ENCODE results near the gene GRXCR1. TPM values are rescaled to one million over a fixed set of nuclear protein-coding genes. Genes with fewer than 3 reads are reported as not detected.

The GRXCR1 gene
- total RNA-seq, 1 experiment from 2014 or later = not detected

GRCh38 chr4:42985976-42986375, 93.5 kb downstream of the GRXCR1 start:
- H3K27me3 Mint-ChIP-seq (ENCODE audit: insufficient read depth, unreplicated experiment) = no peaks in the 10 kb centered on the region
- ChIA-PET POLR2A (no interaction called here), CTCF (no interaction called here)
- TF ChIP-seq, protein P1, sequence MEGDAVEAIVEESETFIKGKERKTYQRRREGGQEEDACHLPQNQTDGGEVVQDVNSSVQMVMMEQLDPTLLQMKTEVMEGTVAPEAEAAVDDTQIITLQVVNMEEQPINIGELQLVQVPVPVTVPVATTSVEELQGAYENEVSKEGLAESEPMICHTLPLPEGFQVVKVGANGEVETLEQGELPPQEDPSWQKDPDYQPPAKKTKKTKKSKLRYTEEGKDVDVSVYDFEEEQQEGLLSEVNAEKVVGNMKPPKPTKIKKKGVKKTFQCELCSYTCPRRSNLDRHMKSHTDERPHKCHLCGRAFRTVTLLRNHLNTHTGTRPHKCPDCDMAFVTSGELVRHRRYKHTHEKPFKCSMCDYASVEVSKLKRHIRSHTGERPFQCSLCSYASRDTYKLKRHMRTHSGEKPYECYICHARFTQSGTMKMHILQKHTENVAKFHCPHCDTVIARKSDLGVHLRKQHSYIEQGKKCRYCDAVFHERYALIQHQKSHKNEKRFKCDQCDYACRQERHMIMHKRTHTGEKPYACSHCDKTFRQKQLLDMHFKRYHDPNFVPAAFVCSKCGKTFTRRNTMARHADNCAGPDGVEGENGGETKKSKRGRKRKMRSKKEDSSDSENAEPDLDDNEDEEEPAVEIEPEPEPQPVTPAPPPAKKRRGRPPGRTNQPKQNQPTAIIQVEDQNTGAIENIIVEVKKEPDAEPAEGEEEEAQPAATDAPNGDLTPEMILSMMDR (IDR thresholded peaks at IDR 0.05; ENCODE audit: insufficient read depth in 1 of 2, low read depth in 1 of 2, low read length in 1 of 2, severe bottlenecking in 1 of 2, unreplicated experiment in 1 of 2) = no peak
- intact Hi-C loops (cut with micrococcal nuclease; ENCODE audit: unreplicated experiment) = no loop called here
- H3K4me1 ChIP-seq = no peaks in the 10 kb centered on the region
- H3K27me3 ChIP-seq (replicated peaks; ENCODE audit: control insufficient read depth, insufficient read depth, low read length) = no peaks in the 10 kb centered on the region
- no peak overlapping the region for H3K4me3 ChIP-seq (ENCODE audit: low read depth, low read length)
- H3K36me3 ChIP-seq (ENCODE audit: control insufficient read depth, insufficient read depth, low read length) = no peaks in the 10 kb centered on the region
- no peaks in the 10 kb centered on the region for H3K4me1 Mint-ChIP-seq (ENCODE audit: low read depth, unreplicated experiment)
- no peak overlapping the region for H3K4me3 Mint-ChIP-seq (ENCODE audit: unreplicated experiment)
- no TSS peak for BruUV-seq (replicated peaks)
- DNase-seq = no peak
- H3K27ac Mint-ChIP-seq (ENCODE audit: unreplicated experiment) = no peak overlapping the region
- H3K9me3 Mint-ChIP-seq (ENCODE audit: unreplicated experiment) = peaks cover 12% of the 10 kb centered on the region
- 0 out of 2 replicates have a peak, but pooled peaks cover 3% of the 10 kb centered on the region for H3K9me3 ChIP-seq
- no peaks in the 10 kb centered on the region for H3K36me3 Mint-ChIP-seq (ENCODE audit: insufficient read depth, unreplicated experiment)

DNA sequence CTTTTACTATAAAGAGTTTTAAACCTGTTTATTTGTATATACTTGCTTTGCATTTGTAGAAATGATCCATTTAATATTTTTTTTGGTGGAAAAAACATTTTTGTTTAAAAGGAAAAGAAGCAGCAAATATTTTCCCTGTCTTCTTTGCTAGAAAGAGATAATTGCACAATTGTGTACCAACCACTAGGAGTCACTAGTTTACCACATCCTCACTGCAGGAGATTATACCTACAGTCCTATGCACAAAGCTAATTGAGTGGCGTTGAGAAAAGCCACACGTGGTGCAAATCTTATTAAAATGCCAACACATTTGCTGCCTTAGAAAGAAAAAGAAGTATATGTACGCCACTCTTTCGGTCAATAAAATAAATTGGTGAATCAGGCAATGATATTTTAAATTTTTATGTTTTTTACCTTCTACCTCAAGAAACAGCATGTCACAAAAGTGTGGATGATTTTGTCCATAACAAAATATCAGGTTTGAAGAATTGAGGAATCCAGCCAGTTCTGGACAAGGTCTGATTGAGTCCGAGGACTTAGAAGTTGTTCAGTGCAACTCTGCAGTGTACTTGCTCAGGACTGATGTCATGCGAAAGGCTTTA, 102.9 kb downstream of the GRXCR1 start:
- intact Hi-C loops (cut with micrococcal nuclease; ENCODE audit: unreplicated experiment) = loop anchor here (1.0 to 5.0 kb wide), 3 partner anchors 137 to 1429 kb away; no protein-coding TSS in a partner anchor

GRCh38 chr4:43008793-43009192, 116.3 kb downstream of the GRXCR1 start:
- Histone ChIP-seq H3K27me3 (replicated peaks; ENCODE audit: control insufficient read depth, insufficient read depth, low read length) (no peaks in the 10 kb centered on the region), H3K4me1 (no peaks in the 10 kb centered on the region), H3K36me3 (ENCODE audit: control insufficient read depth, insufficient read depth, low read length) (no peaks in the 10 kb centered on the region), H3K4me3 (ENCODE audit: low read depth, low read length) (no peak overlapping the region), H3K9me3 (no peaks in the 10 kb centered on the region)
- ChIA-PET CTCF (no interaction called here), POLR2A (no interaction called here)
- Mint-ChIP-seq H3K9me3 (ENCODE audit: unreplicated experiment) (peaks cover 15% of the 10 kb centered on the region), H3K36me3 (ENCODE audit: insufficient read depth, unreplicated experiment) (no peaks in the 10 kb centered on the region), H3K27me3 (ENCODE audit: insufficient read depth, unreplicated experiment) (no peaks in the 10 kb centered on the region), H3K4me3 (ENCODE audit: unreplicated experiment) (no peak overlapping the region), H3K27ac (ENCODE audit: unreplicated experiment) (no peak overlapping the region), H3K4me1 (ENCODE audit: low read depth, unreplicated experiment) (no peaks in the 10 kb centered on the region)
- no peak for DNase-seq
- intact Hi-C loops (cut with micrococcal nuclease; ENCODE audit: unreplicated experiment) = no loop called here
- TF ChIP-seq, protein P1 (IDR thresholded peaks at IDR 0.05; ENCODE audit: insufficient read depth in 1 of 2, low read depth in 1 of 2, low read length in 1 of 2, severe bottlenecking in 1 of 2, unreplicated experiment in 1 of 2) = no peak
- BruUV-seq (replicated peaks) = no TSS peak

More for the DNA sequence above, 102.9 kb downstream of the GRXCR1 start:
- Mint-ChIP-seq H3K4me3 (ENCODE audit: unreplicated experiment) (no peak overlapping the region), H3K36me3 (ENCODE audit: insufficient read depth, unreplicated experiment) (no peaks in the 10 kb centered on the region), H3K27ac (ENCODE audit: unreplicated experiment) (no peak overlapping the region), H3K4me1 (ENCODE audit: low read depth, unreplicated experiment) (no peaks in the 10 kb centered on the region), H3K9me3 (ENCODE audit: unreplicated experiment) (no peaks in the 10 kb centered on the region), H3K27me3 (ENCODE audit: insufficient read depth, unreplicated experiment) (no peaks in the 10 kb centered on the region)
- Histone ChIP-seq H3K4me3 (ENCODE audit: low read depth, low read length) (no peak overlapping the region), H3K9me3 (no peaks in the 10 kb centered on the region), H3K36me3 (ENCODE audit: control insufficient read depth, insufficient read depth, low read length) (no peaks in the 10 kb centered on the region), H3K4me1 (no peaks in the 10 kb centered on the region), H3K27me3 (replicated peaks; ENCODE audit: control insufficient read depth, insufficient read depth, low read length) (no peaks in the 10 kb centered on the region)
- BruUV-seq (replicated peaks) = no TSS peak
- peak in 1 of 2 experiments; percentile 16 for DNase-seq
- ChIA-PET POLR2A (no interaction called here), CTCF (no interaction called here)
- TF ChIP-seq, protein P1 (IDR thresholded peaks at IDR 0.05; ENCODE audit: insufficient read depth in 1 of 2, low read depth in 1 of 2, low read length in 1 of 2, severe bottlenecking in 1 of 2, unreplicated experiment in 1 of 2) = peak; percentile 56 to 58
